ENCODE measurements around the gene PIN1.

Gene PIN1

DNA sequence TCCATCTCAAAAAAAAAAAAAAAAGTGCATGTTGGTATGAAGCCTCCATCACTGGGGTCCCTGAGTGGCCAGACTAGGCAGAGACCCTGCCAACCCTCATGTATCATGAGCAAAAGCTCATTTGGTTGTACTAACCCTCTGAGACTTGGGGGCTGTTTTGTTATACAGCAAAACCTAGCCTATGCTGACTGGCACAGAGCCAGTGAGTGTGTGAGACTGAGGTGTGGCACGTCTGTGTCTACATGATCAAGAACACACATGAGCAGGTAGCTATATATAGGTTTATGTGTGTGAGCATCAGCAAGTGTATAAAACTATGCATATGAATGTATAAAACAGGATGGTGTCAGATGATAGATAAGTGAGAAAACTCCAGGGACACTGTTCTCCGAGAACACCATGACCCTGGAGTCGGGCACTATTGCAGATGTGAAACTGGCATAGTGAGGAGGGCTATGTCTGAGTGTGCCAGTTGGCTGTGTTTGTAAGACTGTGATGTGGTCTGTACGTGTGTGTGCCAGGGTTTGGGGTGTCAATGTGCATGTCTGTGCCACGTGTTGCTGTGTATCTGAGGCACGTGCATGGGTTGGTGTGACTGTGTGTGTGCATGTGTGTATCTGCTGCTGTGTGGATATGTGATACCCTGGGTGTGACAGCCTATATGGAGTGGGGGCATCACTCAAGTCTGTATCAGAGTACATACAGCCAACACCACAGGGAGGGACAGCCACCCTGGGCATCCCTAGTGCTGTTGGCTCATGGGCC lies 56.7 kb downstream of the PIN1 start:
- DNase-seq, result no peak

Data from NCI-H1694 treated with DMSO at 0.1 percent for 48 hours (cell line).